ENCODE measurements around the gene ZBTB47.

DNA sequence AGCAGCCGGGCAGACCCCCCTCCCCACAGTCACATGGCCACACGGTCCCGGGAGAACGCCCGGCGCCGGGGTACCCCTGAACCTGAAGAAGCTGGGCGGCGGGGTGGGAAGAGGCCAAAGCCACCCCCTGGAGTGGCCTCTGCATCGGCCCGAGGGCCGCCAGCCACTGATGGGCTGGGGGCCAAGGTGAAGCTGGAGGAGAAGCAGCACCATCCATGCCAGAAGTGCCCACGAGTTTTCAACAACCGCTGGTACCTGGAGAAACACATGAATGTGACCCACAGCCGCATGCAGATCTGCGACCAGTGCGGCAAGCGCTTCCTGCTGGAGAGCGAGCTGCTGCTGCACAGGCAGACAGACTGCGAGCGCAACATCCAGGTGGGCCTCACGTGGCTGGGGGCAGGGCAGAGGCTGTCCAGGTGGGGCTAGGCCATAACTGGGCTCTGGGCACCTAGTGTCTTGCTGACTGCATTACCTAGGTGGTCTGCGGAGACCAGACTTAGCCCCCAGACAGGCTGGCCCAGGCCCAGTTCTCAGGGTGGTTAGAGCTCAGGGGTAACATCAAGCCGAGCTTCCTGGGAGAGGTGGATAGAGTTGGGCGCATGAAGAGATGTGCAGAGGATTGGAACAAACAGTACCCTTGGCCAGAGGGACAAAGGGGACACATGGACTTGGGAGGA, 6.1 kb downstream of the ZBTB47 start:
- TF ChIP-seq, protein P1, sequence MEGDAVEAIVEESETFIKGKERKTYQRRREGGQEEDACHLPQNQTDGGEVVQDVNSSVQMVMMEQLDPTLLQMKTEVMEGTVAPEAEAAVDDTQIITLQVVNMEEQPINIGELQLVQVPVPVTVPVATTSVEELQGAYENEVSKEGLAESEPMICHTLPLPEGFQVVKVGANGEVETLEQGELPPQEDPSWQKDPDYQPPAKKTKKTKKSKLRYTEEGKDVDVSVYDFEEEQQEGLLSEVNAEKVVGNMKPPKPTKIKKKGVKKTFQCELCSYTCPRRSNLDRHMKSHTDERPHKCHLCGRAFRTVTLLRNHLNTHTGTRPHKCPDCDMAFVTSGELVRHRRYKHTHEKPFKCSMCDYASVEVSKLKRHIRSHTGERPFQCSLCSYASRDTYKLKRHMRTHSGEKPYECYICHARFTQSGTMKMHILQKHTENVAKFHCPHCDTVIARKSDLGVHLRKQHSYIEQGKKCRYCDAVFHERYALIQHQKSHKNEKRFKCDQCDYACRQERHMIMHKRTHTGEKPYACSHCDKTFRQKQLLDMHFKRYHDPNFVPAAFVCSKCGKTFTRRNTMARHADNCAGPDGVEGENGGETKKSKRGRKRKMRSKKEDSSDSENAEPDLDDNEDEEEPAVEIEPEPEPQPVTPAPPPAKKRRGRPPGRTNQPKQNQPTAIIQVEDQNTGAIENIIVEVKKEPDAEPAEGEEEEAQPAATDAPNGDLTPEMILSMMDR (conservative IDR thresholded peaks at IDR 0.05; ENCODE audit: low read length) = no peak
- TF ChIP-seq EZH2phosphoT487 (IDR thresholded peaks at IDR 0.05; ENCODE audit: borderline replicate concordance) = no peak

Data from Loucy (cell line).